Tibial nerve (tissue), 3 donors: ENCODE measurements around the gene RASA3.

ENCODE experiments used
- CTCF ChIP-seq, 5 experiments: fragments of 200-600 bp in 3 of 5; fragments of 450-650 bp in 2 of 5; sonication (generic) in 3 of 5; IDR thresholded peaks; one replicate each; pipeline ENCODE4 v1.5.1; 2016 to 2019; ENCODE audit warnings: antibody characterized with exemption in 5 of 5, mild to moderate bottlenecking in 3 of 5, moderate library complexity in 2 of 5
- POLR2A ChIP-seq, 2 donors: fragments of 450-650 bp; IDR thresholded peaks; one replicate each; pipeline ENCODE4 v1.6.1; 2017; ENCODE audit warnings: antibody characterized with exemption in 2 of 2, mild to moderate bottlenecking in 2 of 2, moderate library complexity in 2 of 2

DNA sequence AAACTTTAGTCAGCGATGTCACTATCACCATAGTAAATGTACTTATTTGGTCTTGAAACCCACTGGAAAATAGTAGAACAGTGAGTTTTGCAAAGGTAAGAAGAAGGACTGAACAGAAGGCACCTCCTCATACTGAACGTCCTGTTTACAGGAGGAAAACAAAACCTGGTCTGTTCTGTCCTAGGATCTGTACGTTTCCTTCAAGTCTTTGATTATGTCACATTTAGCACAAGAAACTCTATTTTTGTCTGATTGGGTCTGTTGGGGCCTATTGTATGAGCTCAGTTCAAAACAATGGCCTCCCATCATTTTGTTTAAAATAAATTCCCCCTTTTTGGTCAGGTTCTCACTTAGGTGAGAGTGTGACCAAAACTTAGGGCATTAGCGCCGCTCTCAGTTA, 35.5 kb upstream of the RASA3 start:
- TF ChIP-seq POLR2A (IDR thresholded peaks at IDR 0.05) (no peak), CTCF (IDR thresholded peaks at IDR 0.05) (no peak)
